GM21447 (cell line): Measurements from ENCODE around the gene UTP4.

ENCODE experiments used
- ATAC-seq: cut with Tn5 transposase; IDR thresholded peaks from one replicate; pipeline ENCODE4 v1.9.1; 2021; ENCODE audit not compliant: unreplicated experiment

The UTP4 gene

DNA sequence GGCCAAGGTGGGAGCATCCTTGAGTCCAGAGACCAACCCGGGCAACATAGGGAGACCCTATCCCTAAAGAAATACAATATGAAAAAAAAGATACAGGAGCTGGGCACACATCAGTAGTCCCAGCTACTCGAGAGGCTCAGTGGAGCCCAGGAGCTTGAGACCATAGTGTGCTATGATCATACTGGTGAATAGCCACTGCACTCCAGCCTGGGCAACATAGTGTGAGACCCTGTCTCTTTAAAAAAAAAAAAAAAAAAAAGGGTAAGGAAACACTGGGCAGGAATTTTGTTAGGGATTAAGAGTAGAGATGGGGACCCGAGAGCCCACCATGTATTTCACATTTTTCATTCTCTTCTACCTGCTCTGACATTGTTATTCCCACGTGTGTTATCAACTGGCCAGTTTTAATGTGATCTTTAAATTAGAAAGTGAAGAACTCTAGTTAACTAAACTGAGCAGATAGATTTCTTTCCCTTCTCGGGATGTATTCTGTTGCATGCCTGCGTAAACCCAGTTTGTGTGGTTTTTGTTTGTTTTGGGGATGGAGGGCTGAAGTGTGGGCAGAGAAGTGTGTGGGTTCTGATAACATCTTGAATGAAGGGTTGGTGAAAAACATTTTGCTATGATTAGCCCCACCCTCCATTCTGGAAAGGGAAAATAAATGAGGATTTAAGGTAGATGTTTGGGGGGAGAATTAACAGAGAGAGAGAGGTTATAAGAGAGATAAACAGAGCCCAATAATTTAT lies 37.3 kb downstream of the UTP4 start:
- ATAC-seq: no peak

DNA sequence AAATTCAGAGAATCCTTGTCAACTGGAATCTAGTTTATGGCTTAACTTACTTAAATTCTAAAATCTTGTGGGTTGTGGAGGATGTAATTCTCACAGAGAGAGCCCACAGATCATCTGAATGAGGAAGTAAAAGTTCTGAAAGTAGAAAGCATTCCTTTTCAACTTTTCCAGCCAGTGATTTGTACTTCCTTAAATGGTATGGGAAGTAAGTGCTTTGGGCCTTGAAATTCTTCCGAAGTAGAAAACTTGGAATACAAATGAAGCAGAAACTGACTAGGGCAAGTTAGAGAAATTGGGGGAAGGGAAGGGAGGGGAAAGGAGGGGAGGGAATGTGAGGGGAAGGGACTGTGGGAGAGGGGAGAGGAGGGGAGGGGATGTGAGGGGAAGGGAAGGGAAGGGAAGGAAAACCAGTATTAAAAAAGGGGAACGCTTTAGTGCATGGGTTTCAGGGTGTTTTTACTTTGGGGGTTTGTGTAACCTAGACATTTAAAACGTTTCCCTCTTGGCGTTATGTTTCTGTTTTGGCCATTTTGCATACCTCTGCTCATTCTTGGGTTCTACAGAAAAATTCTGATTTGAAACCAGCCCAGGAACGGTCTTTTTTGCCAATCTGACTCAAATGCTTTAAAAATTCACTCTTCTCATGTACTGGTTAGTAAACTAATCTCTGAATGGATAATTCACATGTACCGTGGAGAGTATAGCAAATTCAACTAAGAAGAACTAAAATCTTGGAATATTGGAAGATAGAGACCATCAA lies 39.1 kb downstream of the UTP4 start:
- no peak for ATAC-seq

DNA sequence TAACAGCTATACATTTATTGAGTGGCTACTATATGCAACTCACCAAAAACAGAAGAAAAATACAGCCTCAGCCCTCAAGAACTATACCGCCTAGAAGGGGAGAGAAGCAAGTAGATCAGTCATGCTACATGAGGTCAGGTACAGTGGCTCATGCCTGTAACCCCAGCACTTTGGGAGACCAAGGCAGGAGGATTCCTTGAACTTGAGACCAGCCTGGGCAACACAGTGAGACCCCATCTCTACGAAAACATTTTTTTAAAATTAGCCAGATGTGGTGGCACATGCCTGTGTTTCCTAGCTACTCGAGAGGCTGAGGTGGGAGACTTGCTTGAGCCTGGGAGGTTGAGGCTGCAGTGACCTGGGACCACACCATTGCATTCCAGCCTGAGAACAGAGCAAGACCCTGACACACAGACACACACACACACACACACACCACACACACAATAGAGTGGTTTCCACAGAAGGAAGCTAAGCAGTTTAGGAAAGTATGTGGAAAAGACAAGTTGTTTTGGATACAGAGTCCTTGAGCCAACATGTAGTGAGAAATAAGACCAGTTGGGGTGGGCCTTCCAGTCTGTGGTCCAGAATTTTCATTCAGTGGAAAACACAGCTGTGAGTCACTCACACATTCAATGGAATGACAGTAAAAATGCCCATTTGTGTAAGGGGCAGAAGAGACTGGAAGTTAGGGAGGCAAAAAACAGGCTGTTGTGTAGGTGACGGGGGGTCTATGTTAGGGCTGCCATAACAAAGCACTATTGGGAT lies 43.8 kb downstream of the UTP4 start:
- no peak for ATAC-seq

DNA sequence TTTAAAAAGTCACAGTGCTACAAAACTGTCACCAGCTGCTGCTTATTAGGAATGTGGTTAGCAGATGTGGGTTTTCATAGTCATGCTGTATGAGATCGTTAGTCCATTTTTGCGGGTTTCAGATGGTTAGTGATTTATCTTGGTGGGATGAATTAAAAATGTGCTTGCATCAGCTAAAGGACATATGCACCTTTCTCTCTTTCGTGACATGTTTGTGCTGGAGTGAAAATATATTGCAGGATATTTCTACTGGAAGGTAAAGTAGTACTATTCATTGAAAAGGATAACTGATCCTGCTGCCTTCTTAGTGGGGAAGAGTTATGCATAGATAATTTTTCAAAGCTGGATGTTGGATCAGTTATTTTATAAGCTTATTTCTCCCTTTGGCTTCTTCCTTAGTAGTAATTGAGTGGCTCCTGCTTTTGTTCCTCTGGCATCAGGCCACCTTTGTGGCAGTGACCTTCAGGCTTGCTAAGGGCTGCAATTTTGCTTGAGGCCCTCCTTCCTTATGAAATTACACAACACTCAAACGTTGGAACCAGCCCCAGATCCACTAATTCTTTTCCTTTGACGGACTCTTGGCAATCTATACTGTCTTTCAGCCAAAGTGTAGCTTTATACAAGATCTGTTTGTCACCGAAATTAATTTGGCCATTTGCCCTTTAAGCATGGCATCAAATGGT lies 47.0 kb downstream of the UTP4 start:
- no peak for ATAC-seq

DNA sequence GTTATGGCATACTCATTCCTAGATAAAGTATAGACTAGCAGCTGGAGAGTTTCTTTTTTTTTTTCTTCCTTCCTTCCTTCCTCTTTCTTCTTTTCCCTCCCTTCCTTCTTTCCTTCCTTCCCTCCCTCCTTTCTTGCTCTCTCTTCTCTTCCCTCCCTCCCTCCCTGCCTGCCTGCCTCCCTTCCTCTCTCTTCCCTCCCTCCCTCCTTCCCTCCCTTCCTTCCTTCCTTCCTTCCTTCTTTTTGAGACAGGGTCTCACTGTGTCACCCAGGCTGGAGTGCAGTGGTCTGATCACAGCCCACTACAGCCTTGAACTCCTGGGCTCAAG lies 47.5 kb downstream of the UTP4 start:
- ATAC-seq: no peak

DNA sequence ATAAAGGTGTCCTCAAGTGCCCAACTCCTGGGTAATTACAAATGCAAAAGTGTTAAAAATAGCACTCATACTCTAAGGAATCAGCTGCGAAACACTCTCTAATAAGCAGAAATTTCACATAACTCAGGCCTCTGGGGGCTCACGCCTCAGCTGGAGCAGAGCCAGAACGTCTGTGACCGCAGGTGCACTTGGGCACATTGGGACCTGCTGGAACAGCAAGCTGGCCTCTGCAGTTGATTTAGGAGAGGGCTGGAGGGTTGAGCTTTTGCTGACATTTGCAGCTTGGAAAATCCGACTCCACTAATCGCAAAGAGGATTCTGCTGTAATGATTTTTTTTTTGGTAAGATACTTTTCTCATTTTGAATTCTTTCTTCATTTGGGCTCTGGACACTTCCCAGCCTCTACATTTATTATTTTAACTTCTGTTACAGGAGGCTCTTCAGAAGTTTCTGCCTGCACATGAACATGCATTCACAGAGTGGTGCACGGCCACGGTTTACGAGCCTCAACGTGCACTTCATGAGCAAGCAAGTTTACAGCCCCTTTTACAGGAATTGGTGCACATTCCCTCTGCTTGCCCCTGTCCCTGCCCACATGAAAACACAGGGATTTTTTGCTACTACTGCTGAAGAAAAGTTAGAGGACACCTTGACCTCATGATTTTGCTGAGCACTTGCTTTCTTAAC lies 50.4 kb downstream of the UTP4 start:
- no peak for ATAC-seq

DNA sequence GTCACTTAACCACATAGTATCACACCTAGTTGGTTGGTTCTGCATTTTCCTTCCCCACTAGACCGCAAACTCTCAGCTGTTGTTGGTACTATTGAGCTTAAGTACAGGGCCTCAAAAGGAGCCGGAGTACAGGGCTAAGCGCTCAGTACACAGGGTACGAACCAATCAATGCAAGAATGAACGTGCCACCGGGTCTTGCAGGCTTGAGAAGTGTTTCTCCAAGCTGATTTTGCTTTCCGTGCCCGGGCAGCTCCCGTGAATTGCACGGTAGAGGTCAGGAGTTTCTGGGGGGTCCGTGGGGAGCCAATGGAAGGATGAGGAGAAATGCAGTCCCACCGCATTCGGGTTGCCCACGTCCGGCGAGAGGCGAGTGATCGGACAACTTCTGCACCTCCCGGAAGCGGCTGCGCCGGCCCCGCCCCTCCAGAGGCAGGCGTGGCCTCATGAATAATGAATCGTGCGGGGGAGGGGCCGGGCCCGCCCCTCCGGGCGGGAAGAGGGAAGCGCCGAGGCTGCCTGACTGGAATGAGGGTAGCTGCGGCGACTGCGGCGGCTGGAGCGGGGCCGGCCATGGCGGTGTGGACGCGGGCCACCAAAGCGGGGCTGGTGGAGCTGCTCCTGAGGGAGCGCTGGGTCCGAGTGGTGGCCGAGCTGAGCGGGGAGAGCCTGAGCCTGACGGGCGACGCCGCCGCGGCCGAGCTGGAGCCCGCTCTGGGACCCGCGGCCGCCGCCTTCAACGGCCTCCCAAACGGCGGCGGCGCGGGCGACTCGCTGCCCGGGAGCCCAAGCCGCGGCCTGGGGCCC lies 54.4 kb downstream of the UTP4 start, which contains the start of gene SNTB2:
SNTB2 (plus strand) TSS at position 523 of the 804 bp plus-strand sequence; CDS start at position 526, 3 bp downstream.
- peak; percentile 84 for ATAC-seq

DNA sequence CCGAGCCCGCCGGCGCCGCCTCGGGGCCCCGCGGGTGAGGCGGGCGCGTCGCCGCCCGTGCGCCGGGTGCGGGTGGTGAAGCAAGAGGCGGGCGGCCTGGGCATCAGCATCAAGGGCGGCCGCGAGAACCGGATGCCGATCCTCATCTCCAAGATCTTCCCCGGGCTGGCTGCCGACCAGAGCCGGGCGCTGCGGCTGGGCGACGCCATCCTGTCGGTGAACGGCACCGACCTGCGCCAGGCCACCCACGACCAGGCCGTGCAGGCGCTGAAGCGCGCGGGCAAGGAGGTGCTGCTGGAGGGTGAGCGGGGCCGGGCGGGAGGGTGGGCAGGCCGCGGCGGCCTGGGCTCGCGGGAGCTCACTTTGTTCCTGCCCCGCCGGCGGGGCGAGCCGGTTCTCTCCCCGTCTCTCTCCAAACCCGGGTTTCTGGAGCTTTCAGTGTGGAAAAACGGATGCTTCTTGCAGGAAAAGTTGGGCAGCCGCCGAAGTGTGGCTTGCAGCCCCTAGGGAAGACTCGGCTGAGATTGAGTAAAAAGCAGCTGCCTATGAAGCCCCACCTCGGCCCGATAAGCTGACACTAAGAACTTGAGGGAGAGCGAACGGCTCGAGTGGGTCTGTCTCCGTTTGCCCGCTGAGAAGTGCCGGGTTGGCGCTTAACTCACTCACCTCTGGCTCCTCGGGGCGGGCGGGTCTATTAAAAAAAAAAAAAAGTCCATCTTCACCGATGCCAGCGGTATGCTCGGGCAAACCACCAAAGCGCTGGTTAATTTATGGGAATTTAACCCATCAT lies 55.2 kb downstream of the UTP4 start:
- peak; percentile 31 for ATAC-seq

DNA sequence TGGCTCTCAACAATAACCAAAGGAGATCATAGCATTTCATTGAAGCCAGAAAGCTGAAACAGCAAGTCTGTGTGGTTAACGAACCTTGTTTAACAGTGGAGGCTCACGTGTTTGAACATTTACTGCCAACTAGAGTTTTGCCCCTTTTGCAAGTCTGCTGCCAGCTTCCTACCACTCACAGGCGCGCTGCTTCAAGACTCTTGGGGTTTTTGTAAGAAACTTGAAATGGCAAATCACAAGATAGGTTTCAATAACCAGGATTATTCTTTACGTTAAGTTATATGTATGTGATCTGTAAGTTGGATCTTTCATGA lies 55.7 kb downstream of the UTP4 start:
- ATAC-seq: no peak

DNA sequence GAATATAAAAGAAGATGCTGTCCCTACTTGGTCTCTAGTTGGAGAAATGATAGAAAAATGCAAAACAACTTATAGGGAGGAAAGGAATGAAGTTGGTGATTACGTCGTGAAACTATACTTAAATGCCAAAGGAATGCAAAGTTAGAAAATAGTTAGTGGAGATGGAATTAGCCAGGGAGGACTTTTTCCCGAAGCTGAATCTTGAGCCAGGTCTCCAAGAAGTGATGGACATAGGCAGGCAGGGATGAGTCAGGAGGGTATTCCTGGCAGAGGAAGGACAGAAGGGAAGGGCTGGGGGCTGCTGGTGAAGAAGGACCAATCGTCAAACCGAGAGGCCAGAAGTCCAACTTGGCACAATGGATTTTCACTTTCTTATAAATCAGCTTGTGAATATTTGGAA lies 56.3 kb downstream of the UTP4 start:
- no peak for ATAC-seq

DNA sequence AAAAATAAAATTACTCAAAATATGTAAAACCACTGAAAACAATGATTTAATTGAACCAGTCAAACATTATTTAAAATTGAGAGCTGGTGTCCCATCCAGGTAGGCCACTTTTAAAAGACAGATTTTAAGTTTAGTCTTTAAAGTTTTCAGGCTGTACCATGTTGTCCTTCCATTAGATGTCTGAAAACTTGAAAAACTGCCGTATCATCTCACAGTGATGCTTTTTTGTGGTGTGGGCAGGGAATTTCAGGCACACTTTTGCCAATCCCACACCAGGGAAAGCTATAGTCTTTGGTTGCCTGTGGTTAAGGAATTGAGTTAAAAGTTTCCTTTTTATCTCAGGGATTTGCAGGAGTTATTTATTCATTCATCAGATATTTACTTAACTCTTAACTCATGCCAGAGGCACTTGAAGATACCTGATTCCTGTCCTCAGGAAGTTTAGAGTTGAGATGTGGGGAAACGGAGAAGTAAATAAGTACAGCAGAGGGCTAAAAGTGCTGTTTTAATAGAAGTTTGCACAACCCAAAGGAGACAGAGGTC lies 57.7 kb downstream of the UTP4 start:
- ATAC-seq: no peak

DNA sequence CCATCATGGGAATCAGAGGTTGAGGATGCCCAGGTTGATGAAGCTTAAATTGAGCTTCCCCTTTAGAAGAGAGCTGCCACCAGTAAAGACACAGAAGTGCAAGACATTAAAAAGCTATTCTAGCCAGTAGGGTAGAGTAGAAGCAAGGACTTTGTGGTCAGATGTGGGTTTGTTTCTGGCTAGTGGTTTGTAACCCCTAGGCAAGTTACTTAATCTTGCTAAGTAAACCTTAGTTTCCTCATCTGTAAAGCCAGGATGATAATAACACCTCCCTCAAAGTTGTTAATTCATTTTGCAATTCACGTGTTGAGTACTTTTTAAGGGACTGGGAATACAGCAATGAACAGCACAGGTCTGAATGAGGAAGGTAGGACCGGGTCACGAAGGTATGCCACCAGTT lies 58.1 kb downstream of the UTP4 start:
- ATAC-seq: no peak

DNA sequence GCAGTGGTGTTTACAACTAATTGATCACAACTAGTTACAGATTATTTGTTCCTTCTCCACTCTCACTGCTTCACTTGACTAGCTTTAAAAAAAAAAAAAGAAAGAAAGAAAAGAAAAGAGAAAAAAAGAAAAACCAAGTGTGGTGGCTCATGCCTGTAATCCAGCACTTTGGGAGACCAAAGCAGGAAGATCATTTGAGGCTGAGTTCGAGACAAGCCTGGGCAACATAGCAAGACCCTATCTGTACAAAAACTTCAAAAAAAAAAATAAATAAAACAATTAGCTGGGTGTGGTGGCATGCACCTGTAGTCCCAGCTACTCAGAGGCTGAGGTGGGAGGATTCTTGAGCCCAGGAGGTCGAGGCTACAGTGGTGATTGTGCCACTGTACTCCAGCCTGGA lies 58.7 kb downstream of the UTP4 start:
- no peak for ATAC-seq

DNA sequence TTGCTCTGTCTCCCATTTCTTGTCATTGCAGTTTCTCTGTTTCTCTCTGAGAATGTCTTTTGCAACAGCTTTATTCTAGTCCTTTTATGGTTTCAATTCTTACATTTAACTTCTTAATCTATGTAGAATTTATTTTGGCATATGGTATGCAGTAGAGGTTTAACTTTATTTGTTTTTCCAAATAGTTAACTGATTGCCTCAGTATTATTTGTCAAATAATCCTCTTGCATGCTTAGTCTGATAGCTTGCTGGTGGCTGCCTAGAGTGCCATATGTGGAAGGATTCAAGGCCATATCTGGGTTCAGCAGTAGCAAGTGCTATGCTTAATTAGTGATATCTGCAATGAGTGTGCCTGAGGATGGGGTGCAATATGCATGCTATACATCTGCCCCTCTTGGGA lies 61.4 kb downstream of the UTP4 start:
- no peak for ATAC-seq

DNA sequence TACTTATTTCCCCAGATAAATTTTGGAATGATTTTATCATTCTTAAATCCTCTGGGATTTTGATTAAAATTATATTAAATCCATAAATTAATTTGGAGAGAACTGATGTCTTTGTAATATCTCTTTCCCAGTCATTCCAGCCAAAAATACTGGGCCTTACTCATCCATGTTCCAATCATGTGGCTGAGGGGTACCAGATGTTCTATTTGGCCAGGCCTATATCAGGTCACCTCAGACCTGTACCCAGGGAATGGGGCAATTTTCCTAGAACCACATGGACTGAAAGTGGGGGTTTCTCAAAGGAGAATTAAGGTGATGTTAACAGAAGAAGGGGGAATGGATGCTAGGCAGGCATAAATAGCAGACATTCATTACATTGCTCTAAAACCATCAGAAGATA lies 62.0 kb downstream of the UTP4 start:
- ATAC-seq: no peak

DNA sequence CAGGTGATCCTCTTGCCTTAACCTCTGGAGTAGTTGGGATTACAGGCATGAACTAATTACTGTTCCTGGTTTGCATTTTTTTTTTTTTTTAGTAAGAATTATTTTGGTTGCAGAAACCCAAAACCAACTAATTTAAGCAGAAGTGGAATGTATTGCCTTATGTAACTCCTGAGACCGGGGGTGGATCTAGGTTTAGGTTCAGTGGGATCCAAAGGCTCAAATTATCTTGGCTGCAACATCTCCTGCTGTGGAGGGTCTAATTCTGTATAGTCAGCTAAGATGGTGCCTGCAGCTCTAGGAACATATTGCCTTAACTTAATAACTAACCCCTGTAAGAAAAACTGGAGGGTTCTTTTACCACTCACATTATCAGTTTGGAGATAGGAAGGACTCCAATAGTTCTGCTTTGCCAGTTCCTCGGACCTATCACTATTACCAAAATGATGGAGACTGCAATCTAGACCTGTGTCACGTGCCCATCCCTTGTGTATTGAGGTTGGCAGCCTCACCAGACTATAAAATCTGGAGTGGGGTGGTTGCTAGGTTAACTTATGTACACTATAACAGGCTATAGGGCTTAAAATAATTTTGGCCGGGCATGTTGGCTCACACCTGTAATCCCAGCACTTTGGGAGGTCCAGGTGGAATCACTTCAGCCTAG lies 63.0 kb downstream of the UTP4 start:
- no peak for ATAC-seq

DNA sequence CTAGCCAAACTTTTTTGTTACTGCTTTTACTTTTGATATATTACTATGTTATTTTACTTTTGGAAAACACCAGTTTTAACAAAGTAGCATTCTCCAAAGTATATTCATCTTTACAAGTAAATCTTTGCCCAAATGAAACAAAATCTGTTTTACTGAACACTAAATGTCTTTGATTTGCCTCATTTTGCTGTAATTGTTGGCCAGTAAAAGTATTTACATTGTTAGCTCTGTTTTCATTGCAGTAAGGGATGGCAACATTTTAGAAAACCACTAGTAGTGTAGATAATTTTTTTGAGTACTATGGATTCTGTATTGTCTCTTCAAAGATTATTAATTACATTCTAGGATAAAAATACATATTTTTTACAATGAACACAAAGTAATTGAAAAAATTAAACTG lies 65.1 kb downstream of the UTP4 start:
- ATAC-seq: no peak

DNA sequence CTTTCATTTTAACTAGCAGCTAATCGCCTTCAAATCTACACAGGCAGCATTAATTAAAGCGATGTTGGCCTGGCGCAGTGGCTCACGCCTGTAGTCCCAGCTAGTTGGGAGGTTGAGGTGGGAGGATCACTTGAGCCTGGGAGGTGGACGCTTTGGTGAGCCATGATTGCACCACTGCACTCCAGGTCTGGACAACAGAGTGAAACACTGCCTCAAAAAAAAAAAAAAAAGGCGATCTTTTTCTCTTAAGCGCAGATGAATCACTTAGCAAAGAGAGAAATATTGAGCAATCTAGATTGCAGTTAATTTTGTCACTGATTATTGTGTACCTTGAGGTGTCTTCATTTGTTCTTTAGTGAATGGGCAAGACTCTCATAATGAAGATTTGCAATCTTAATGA lies 66.9 kb downstream of the UTP4 start:
- no peak for ATAC-seq

DNA sequence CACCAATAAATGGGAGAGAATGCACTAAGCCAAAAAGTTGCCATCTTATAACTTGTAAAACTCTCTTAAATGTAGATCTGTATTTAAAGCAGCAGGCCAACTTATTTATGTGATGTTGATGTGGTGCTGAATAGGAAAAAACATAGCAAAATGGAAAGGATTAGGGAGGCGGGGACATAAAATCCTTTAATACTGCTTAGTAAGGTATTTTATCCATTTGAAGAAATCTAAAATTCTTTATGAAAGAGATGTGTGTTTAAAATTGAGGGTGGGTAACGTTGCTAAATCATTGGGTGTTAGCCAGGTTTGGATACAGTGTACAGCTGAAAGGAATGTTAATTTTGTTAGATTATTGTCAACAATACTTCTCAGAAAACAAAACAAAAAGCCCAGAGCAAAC lies 68.8 kb downstream of the UTP4 start:
- no peak for ATAC-seq
